Measurements from ENCODE around the gene GLT1D1. TPM values are rescaled to one million over a fixed set of nuclear protein-coding genes. Genes with fewer than 3 reads are reported as not detected.
A peak's percentile ranks its signal among the peaks of the same experiment; 100 is the strongest.

GLT1D1 gene
- total RNA-seq, 4 donors from 2014 or later: not detected

- DNase-seq: peak in 1 of 3 donors; percentile 42
- peak overlapping the region in 3 of 4 donors; percentile 10 to 36 (median 22) for H3K4me3 ChIP-seq
- H3K36me3 ChIP-seq: no peaks in the 10 kb centered on the region
- H3K9me3 ChIP-seq: no peaks in the 10 kb centered on the region
- H3K27ac ChIP-seq: no peak overlapping the region
- no peak for TF ChIP-seq POLR2A (IDR thresholded peaks at IDR 0.05)
- TF ChIP-seq, protein P1, sequence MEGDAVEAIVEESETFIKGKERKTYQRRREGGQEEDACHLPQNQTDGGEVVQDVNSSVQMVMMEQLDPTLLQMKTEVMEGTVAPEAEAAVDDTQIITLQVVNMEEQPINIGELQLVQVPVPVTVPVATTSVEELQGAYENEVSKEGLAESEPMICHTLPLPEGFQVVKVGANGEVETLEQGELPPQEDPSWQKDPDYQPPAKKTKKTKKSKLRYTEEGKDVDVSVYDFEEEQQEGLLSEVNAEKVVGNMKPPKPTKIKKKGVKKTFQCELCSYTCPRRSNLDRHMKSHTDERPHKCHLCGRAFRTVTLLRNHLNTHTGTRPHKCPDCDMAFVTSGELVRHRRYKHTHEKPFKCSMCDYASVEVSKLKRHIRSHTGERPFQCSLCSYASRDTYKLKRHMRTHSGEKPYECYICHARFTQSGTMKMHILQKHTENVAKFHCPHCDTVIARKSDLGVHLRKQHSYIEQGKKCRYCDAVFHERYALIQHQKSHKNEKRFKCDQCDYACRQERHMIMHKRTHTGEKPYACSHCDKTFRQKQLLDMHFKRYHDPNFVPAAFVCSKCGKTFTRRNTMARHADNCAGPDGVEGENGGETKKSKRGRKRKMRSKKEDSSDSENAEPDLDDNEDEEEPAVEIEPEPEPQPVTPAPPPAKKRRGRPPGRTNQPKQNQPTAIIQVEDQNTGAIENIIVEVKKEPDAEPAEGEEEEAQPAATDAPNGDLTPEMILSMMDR (IDR thresholded peaks at IDR 0.05): no peak
- H3K4me1 ChIP-seq: peaks cover 0 to 4% (median 0%) of the 10 kb centered on the region in 4 donors
- peaks cover 0 to 4% of the 10 kb centered on the region in 2 donors for H3K27me3 ChIP-seq
Measured at GRCh38 chr12:128853600-128854197, 421 bp downstream of the GLT1D1 start.

DNA sequence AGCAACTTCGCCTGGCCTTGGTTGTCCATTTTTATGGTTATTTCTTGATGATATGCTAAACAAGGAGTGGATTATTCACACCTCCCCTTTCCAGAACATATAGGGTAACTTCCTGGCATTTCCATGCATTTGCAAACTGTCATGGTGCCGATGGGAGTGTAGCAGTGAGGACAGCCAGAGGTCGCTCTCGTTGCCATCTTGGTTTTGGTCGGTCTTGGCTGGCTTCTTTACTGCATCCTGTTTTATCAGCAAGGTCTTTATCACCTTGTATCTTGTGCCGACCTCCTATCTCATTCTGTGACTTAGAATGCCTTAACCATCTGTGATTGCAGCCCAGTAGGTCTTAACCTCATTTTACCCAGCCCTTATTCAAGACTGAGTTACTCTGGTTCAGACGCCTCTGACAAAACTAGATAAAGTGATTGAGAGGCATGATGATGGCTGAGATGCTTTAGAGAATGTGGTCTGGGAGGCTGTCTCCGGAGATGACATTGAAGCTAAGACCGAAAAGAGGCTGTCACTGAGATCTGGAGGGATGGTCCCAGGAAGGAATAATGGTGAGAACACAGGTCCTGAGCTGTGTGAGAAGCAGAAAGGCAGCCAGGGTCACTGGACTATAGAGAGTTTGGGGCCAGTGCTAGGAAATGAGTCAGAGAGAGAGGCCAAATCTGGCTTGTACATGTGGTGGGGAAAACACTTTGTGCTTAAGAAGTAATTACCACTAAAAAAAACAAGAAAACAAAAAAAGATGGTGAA lies 2.9 kb downstream of the GLT1D1 start:
- TF ChIP-seq POLR2A (IDR thresholded peaks at IDR 0.05): no peak
- TF ChIP-seq, protein P1 (IDR thresholded peaks at IDR 0.05): no peak
- Histone ChIP-seq H3K27ac (no peak overlapping the region), H3K9me3 (no peaks in the 10 kb centered on the region), H3K27me3 (peaks cover 0 to 4% of the 10 kb centered on the region in 2 donors), H3K4me1 (peaks cover 0 to 4% (median 0%) of the 10 kb centered on the region in 4 donors), H3K4me3 (no peak overlapping the region), H3K36me3 (no peaks in the 10 kb centered on the region)
- peak in 1 of 3 donors; percentile 23 for DNase-seq

GRCh38 chr12:128856791-128857078 lies 3.5 kb downstream of the GLT1D1 start:
- H3K4me1 ChIP-seq: peaks cover 0 to 4% (median 0%) of the 10 kb centered on the region in 4 donors
- no peak overlapping the region for H3K4me3 ChIP-seq
- H3K27ac ChIP-seq: no peak overlapping the region
- H3K36me3 ChIP-seq: no peaks in the 10 kb centered on the region
- peak in 1 of 3 donors; percentile 23 for DNase-seq
- no peak for TF ChIP-seq POLR2A (IDR thresholded peaks at IDR 0.05)
- TF ChIP-seq, protein P1 (IDR thresholded peaks at IDR 0.05): no peak
- H3K9me3 ChIP-seq: no peaks in the 10 kb centered on the region
- peaks cover 0 to 4% of the 10 kb centered on the region in 2 donors for H3K27me3 ChIP-seq

DNA sequence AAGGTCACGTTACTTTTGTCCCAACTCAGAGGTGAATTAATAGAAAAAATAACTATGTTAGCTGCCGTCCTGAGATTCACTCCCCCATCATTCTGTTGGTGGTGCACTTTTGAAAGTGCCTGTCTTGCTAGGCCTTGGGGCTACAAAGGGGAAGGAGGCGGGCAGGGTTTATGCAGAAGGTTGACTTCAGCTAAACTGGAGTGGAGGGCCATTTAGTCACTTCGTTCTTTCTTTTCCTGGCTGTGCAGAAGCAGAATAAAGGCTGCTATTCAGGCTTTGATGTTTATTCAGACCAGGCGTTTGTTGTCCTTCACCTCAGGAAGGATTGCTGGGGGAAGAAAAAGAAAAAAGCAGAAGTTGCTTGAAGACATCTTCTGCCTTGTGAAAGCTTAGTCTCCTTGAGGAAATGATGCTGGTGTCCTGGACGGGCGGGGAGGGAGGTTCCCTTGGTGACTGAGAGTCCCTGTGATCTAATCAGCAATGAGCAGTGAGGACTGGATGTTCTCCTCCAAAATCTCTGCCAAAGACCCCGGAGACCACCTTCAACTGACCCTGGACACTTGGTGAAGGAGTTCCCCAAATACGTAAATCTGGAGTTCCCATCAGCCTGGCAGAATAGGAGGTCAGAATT lies 4.0 kb downstream of the GLT1D1 start:
- no peak overlapping the region for H3K4me3 ChIP-seq
- no peak for TF ChIP-seq POLR2A (IDR thresholded peaks at IDR 0.05)
- TF ChIP-seq, protein P1 (IDR thresholded peaks at IDR 0.05): no peak
- no peaks in the 10 kb centered on the region for H3K36me3 ChIP-seq
- no peak overlapping the region for H3K27ac ChIP-seq
- H3K9me3 ChIP-seq: no peaks in the 10 kb centered on the region
- peak in 1 of 3 donors; percentile 32 for DNase-seq
- H3K4me1 ChIP-seq: peaks cover 0 to 4% (median 0%) of the 10 kb centered on the region in 4 donors
- peaks cover 0 to 4% of the 10 kb centered on the region in 2 donors for H3K27me3 ChIP-seq

GRCh38 chr12:128859311-128859710 lies 6.0 kb downstream of the GLT1D1 start:
- Histone ChIP-seq H3K27me3 (no peaks in the 10 kb centered on the region), H3K9me3 (no peaks in the 10 kb centered on the region), H3K36me3 (no peaks in the 10 kb centered on the region), H3K4me3 (no peak overlapping the region), H3K27ac (no peak overlapping the region), H3K4me1 (no peaks in the 10 kb centered on the region)
- TF ChIP-seq, protein P1 (IDR thresholded peaks at IDR 0.05): no peak
- no peak for TF ChIP-seq POLR2A (IDR thresholded peaks at IDR 0.05)
- peak in 1 of 3 donors; percentile 31 for DNase-seq

All from Peyer's patch (tissue), 4 donors.